ENCODE data around the gene PYROXD2. TPM values are rescaled to one million over a fixed set of nuclear protein-coding genes. Genes with fewer than 3 reads are reported as not detected.
A peak's percentile ranks its signal among the peaks of the same experiment; 100 is the strongest.

Gene PYROXD2
- total RNA-seq, 1 experiment from 2014 or later: 8.1 TPM

DNA sequence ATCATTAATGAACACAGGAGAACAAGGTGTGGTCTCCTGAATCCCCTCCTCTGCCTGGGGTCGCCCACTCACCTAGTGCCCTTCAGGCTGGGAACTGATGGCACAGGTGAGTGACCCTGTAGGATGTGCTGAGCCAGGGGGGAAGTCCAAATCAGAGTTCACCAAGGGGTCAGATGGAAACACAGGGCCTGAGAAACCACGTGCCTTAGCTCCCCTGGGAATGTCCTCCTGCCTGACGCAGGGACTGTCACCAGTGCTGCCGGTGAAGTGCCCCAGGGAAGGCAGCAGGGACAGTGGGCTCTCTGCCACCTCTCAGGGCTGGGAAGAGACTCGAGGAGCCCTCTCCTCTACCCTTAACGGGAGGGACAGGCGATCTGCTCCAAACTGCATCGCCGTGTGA, 5.8 kb upstream of the PYROXD2 start (continued):
- no peak for TF ChIP-seq AR (CRISPR knock-in tag; IDR thresholded peaks at IDR 0.05)

- H3K4me1 Mint-ChIP-seq: peaks cover 8% of the 10 kb centered on the region
- no peak overlapping the region for H3K4me3 Mint-ChIP-seq
- no peaks in the 10 kb centered on the region for H3K9me3 Mint-ChIP-seq
- ChIA-PET CTCF (interaction anchor here (0.9 kb wide), 1 partner anchor 48 kb away, joined by 3 read pairs; no protein-coding TSS in a partner anchor), POLR2A (no interaction called here)
- DNase-seq (ENCODE audit: low spot score) (no peak), ATAC-seq (no peak)
- peaks cover 3% of the 10 kb centered on the region; the same call in 1 of the 2 replicates for H3K36me3 Mint-ChIP-seq
- TF ChIP-seq ZBTB21 (CRISPR knock-in tag; IDR thresholded peaks at IDR 0.05; ENCODE audit: borderline replicate concordance) (no peak), SOX15 (CRISPR knock-in tag; IDR thresholded peaks at IDR 0.05) (no peak), NFYB (CRISPR knock-in tag; conservative IDR thresholded peaks at IDR 0.05; ENCODE audit: low read depth) (no peak), CBFB (CRISPR knock-in tag; IDR thresholded peaks at IDR 0.05; ENCODE audit: low read depth) (no peak), HMGA2 (CRISPR knock-in tag; IDR thresholded peaks at IDR 0.05) (no peak), FOXK1 (CRISPR knock-in tag; IDR thresholded peaks at IDR 0.05) (no peak), ZBTB43 (CRISPR knock-in tag; IDR thresholded peaks at IDR 0.05) (no peak), NR2C2 (CRISPR knock-in tag; IDR thresholded peaks at IDR 0.05) (no peak), ZNF512 (CRISPR knock-in tag; IDR thresholded peaks at IDR 0.05; ENCODE audit: borderline replicate concordance) (no peak), SP1 (CRISPR knock-in tag; conservative IDR thresholded peaks at IDR 0.05) (no peak), NFE2L1 (CRISPR knock-in tag; IDR thresholded peaks at IDR 0.05) (no peak), GABPB1 (CRISPR knock-in tag; IDR thresholded peaks at IDR 0.05) (no peak), OVOL2 (CRISPR knock-in tag; IDR thresholded peaks at IDR 0.05; ENCODE audit: borderline replicate concordance) (no peak), MYBL2 (CRISPR knock-in tag; IDR thresholded peaks at IDR 0.05) (no peak), FOXJ3 (CRISPR knock-in tag; IDR thresholded peaks at IDR 0.05; ENCODE audit: borderline replicate concordance) (no peak), MAX (CRISPR knock-in tag; IDR thresholded peaks at IDR 0.05) (no peak)
- TF ChIP-seq, protein P1, sequence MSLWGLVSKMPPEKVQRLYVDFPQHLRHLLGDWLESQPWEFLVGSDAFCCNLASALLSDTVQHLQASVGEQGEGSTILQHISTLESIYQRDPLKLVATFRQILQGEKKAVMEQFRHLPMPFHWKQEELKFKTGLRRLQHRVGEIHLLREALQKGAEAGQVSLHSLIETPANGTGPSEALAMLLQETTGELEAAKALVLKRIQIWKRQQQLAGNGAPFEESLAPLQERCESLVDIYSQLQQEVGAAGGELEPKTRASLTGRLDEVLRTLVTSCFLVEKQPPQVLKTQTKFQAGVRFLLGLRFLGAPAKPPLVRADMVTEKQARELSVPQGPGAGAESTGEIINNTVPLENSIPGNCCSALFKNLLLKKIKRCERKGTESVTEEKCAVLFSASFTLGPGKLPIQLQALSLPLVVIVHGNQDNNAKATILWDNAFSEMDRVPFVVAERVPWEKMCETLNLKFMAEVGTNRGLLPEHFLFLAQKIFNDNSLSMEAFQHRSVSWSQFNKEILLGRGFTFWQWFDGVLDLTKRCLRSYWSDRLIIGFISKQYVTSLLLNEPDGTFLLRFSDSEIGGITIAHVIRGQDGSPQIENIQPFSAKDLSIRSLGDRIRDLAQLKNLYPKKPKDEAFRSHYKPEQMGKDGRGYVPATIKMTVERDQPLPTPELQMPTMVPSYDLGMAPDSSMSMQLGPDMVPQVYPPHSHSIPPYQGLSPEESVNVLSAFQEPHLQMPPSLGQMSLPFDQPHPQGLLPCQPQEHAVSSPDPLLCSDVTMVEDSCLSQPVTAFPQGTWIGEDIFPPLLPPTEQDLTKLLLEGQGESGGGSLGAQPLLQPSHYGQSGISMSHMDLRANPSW (CRISPR knock-in tag; conservative IDR thresholded peaks at IDR 0.05; ENCODE audit: low read depth): no peak
- no peaks in the 10 kb centered on the region for H3K27me3 Mint-ChIP-seq (ENCODE audit: low read depth)
- H3K27ac Mint-ChIP-seq: peak overlapping the region; percentile 83; the same call in 1 of the 2 replicates
Observed at GRCh38 chr10:98419469-98420261, 4.7 kb upstream of the PYROXD2 start.

All from WTC11 (cell line).